Measurements from ENCODE around the gene OLIG2.

OLIG2 gene

DNA sequence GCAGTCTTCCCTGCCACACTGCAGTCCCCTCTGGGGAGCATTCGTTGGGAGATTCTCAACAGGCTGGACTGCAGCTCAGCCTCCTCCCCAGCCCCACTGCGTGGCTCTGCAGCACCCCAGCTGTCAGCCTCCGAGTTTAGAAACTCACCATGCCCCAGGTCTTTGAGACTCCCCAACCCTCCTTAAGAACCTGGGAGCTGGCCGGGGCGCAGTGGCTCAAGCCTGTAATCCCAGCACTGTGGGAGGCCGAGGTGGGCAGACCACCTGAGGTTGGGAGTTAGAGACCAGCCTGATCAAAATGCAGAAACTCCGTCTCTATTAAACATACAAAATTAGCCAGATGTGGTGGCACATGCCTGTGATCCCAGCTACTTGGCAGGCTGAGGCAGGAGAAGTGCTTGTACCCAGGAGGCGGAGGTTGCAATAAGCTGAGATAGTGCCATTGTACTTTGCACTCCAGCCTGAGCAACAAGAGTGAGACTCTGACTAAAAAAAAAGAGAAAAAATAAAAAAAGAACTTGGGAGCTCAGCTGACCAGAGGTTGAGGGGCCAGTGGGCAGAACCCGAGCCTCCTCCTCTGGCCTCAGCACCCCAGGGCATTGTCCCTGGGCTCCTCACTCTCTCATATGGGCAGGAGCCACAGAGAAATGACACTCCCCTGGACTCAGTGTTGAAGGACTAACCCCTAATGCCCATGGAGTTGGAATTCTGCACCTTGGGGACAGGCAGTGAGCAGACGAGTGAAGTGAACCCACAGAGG, 5.6 kb downstream of the OLIG2 start:
- H3K27me3 ChIP-seq (ENCODE audit: control insufficient read depth in 2 of 2, insufficient read depth in 2 of 2, low read length in 2 of 2), result peaks cover 48 to 63% of the 10 kb centered on the region in 2 donors
- no peak overlapping the region for H3K27ac ChIP-seq (ENCODE audit: low read depth in 2 of 2, low read length in 2 of 2)
- H3K4me1 ChIP-seq (ENCODE audit: control insufficient read depth in 2 of 2, insufficient read depth in 2 of 2, low read length in 2 of 2), result peaks cover 0 to 5% of the 10 kb centered on the region in 2 donors
- H3K9me3 ChIP-seq (ENCODE audit: control insufficient read depth in 2 of 2, low read length in 2 of 2), result no peaks in the 10 kb centered on the region
- H3K9ac ChIP-seq (ENCODE audit: low read depth in 1 of 2, low read length in 2 of 2), result no peak overlapping the region
- no peak overlapping the region for H3K4me3 ChIP-seq (ENCODE audit: low read length in 2 of 2)
- H3K36me3 ChIP-seq (ENCODE audit: control insufficient read depth in 2 of 2, insufficient read depth in 2 of 2, low read length in 2 of 2), result no peaks in the 10 kb centered on the region

- Histone ChIP-seq H3K27ac (ENCODE audit: low read depth in 2 of 2, low read length in 2 of 2) (no peak overlapping the region), H3K27me3 (ENCODE audit: control insufficient read depth in 2 of 2, insufficient read depth in 2 of 2, low read length in 2 of 2) (peaks cover 47 to 54% of the 10 kb centered on the region in 2 donors), H3K4me1 (ENCODE audit: control insufficient read depth in 2 of 2, insufficient read depth in 2 of 2, low read length in 2 of 2) (peaks cover 0 to 5% of the 10 kb centered on the region in 2 donors), H3K9me3 (ENCODE audit: control insufficient read depth in 2 of 2, low read length in 2 of 2) (no peaks in the 10 kb centered on the region), H3K4me3 (ENCODE audit: low read length in 2 of 2) (no peak overlapping the region), H3K9ac (ENCODE audit: low read depth in 1 of 2, low read length in 2 of 2) (no peak overlapping the region), H3K36me3 (ENCODE audit: control insufficient read depth in 2 of 2, insufficient read depth in 2 of 2, low read length in 2 of 2) (no peaks in the 10 kb centered on the region)
Observed at GRCh38 chr21:33032434-33033047, 6.8 kb downstream of the OLIG2 start.

DNA sequence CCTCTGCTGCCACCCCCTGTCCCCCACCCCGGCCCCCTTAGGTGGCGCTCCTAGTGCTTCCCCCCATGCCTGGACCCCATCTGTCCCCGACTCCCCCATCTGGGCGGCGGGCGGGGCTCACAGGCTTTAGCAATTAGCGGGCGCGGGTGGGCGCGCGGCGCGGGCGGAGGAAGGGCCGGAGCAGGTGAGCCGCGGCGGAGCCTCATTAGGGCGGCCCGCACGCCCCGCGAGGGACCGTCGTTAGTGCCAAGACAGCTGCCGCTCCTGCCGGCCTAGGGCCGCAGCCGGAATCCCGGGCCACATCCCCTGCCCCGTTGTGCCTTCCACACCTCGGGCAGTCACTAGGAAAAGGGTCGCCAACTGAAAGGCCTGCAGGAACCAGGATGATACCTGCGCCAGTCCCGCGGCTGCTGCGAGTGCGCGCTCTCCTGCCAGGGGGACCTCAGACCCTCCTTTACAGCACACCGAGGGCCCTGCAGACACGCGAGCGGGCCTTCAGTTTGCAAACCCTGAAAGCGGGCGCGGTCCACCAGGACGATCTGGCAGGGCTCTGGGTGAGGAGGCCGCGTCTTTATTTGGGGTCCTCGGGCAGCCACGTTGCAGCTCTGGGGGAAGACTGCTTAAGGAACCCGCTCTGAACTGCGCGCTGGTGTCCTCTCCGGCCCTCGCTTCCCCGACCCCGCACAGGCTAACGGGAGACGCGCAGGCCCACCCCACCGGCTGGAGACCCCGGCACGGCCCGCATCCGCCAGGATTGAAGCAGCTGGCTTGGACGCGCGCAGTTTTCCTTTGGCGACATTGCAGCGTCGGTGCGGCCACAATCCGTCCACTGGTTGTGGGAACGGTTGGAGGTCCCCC, 7.6 kb downstream of the OLIG2 start:
- Histone ChIP-seq H3K27me3 (ENCODE audit: control insufficient read depth in 2 of 2, insufficient read depth in 2 of 2, low read length in 2 of 2) (peaks cover 41 to 52% of the 10 kb centered on the region in 2 donors), H3K36me3 (ENCODE audit: control insufficient read depth in 2 of 2, insufficient read depth in 2 of 2, low read length in 2 of 2) (no peaks in the 10 kb centered on the region)

GRCh38 chr21:33033961-33034413, 8.3 kb downstream of the OLIG2 start:
- Histone ChIP-seq H3K4me3 (ENCODE audit: low read length in 2 of 2) (no peak overlapping the region), H3K27me3 (ENCODE audit: control insufficient read depth in 2 of 2, insufficient read depth in 2 of 2, low read length in 2 of 2) (peaks cover 36 to 46% of the 10 kb centered on the region in 2 donors), H3K9me3 (ENCODE audit: control insufficient read depth in 2 of 2, low read length in 2 of 2) (no peaks in the 10 kb centered on the region), H3K4me1 (ENCODE audit: control insufficient read depth in 2 of 2, insufficient read depth in 2 of 2, low read length in 2 of 2) (peaks cover 0 to under 1% of the 10 kb centered on the region in 2 donors), H3K36me3 (ENCODE audit: control insufficient read depth in 2 of 2, insufficient read depth in 2 of 2, low read length in 2 of 2) (no peaks in the 10 kb centered on the region), H3K9ac (ENCODE audit: low read depth in 1 of 2, low read length in 2 of 2) (no peak overlapping the region), H3K27ac (ENCODE audit: low read depth in 2 of 2, low read length in 2 of 2) (no peak overlapping the region)

More for the DNA sequence above, 7.6 kb downstream of the OLIG2 start:
- Histone ChIP-seq H3K9ac (ENCODE audit: low read depth in 1 of 2, low read length in 2 of 2) (no peak overlapping the region), H3K9me3 (ENCODE audit: control insufficient read depth in 2 of 2, low read length in 2 of 2) (no peaks in the 10 kb centered on the region), H3K27ac (ENCODE audit: low read depth in 2 of 2, low read length in 2 of 2) (no peak overlapping the region), H3K4me3 (ENCODE audit: low read length in 2 of 2) (no peak overlapping the region), H3K4me1 (ENCODE audit: control insufficient read depth in 2 of 2, insufficient read depth in 2 of 2, low read length in 2 of 2) (peaks cover 0 to 5% of the 10 kb centered on the region in 2 donors)

DNA sequence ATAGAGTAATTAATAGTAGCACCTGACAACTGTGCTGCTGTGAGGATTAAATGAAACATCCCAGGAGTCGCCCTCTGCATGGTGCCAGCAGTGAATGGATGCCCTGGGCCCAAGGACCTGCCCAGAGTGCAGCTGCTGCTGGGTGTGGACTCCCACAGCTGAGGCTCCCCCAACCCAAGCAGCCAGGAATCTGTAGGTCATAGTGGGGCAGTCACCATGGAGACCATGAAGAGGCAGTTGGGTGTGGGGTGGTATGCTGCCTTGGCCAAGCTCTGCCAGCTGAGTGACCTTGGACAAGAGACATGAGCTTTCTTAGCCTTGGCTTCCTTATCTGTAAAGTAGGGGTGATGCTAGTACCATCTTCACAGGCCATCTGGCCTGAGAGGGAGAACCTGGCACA, 9.4 kb downstream of the OLIG2 start:
- Histone ChIP-seq H3K4me3 (ENCODE audit: low read length in 2 of 2) (no peak overlapping the region), H3K4me1 (ENCODE audit: control insufficient read depth in 2 of 2, insufficient read depth in 2 of 2, low read length in 2 of 2) (no peaks in the 10 kb centered on the region), H3K27me3 (ENCODE audit: control insufficient read depth in 2 of 2, insufficient read depth in 2 of 2, low read length in 2 of 2) (peaks cover 27 to 34% of the 10 kb centered on the region in 2 donors), H3K27ac (ENCODE audit: low read depth in 2 of 2, low read length in 2 of 2) (no peak overlapping the region), H3K36me3 (ENCODE audit: control insufficient read depth in 2 of 2, insufficient read depth in 2 of 2, low read length in 2 of 2) (no peaks in the 10 kb centered on the region), H3K9me3 (ENCODE audit: control insufficient read depth in 2 of 2, low read length in 2 of 2) (no peaks in the 10 kb centered on the region), H3K9ac (ENCODE audit: low read depth in 1 of 2, low read length in 2 of 2) (no peak overlapping the region)

GRCh38 chr21:33036430-33037162, 10.9 kb downstream of the OLIG2 start:
- Histone ChIP-seq H3K27ac (ENCODE audit: low read depth in 2 of 2, low read length in 2 of 2) (no peak overlapping the region), H3K9ac (ENCODE audit: low read depth in 1 of 2, low read length in 2 of 2) (no peak overlapping the region), H3K36me3 (ENCODE audit: control insufficient read depth in 2 of 2, insufficient read depth in 2 of 2, low read length in 2 of 2) (no peaks in the 10 kb centered on the region), H3K27me3 (ENCODE audit: control insufficient read depth in 2 of 2, insufficient read depth in 2 of 2, low read length in 2 of 2) (peaks cover 17 to 20% of the 10 kb centered on the region in 2 donors), H3K4me1 (ENCODE audit: control insufficient read depth in 2 of 2, insufficient read depth in 2 of 2, low read length in 2 of 2) (no peaks in the 10 kb centered on the region), H3K9me3 (ENCODE audit: control insufficient read depth in 2 of 2, low read length in 2 of 2) (no peaks in the 10 kb centered on the region), H3K4me3 (ENCODE audit: low read length in 2 of 2) (no peak overlapping the region)

- Histone ChIP-seq H3K27ac (ENCODE audit: low read depth in 2 of 2, low read length in 2 of 2) (no peak overlapping the region), H3K9me3 (ENCODE audit: control insufficient read depth in 2 of 2, low read length in 2 of 2) (no peaks in the 10 kb centered on the region), H3K27me3 (ENCODE audit: control insufficient read depth in 2 of 2, insufficient read depth in 2 of 2, low read length in 2 of 2) (peaks cover 10 to 11% of the 10 kb centered on the region in 2 donors)
Observed at GRCh38 chr21:33037501-33037900, 11.8 kb downstream of the OLIG2 start.

GRCh38 chr21:33039536-33039935, 13.8 kb downstream of the OLIG2 start:
- no peaks in the 10 kb centered on the region for H3K36me3 ChIP-seq (ENCODE audit: control insufficient read depth in 2 of 2, insufficient read depth in 2 of 2, low read length in 2 of 2)
- H3K4me3 ChIP-seq (ENCODE audit: low read length in 2 of 2), result no peak overlapping the region
- H3K27ac ChIP-seq (ENCODE audit: low read depth in 2 of 2, low read length in 2 of 2), result no peak overlapping the region
- H3K9ac ChIP-seq (ENCODE audit: low read depth in 1 of 2, low read length in 2 of 2), result no peak overlapping the region
- peaks cover 3 to 5% of the 10 kb centered on the region in 2 donors for H3K27me3 ChIP-seq (ENCODE audit: control insufficient read depth in 2 of 2, insufficient read depth in 2 of 2, low read length in 2 of 2)
- no peaks in the 10 kb centered on the region for H3K9me3 ChIP-seq (ENCODE audit: control insufficient read depth in 2 of 2, low read length in 2 of 2)
- no peaks in the 10 kb centered on the region for H3K4me1 ChIP-seq (ENCODE audit: control insufficient read depth in 2 of 2, insufficient read depth in 2 of 2, low read length in 2 of 2)

More at GRCh38 chr21:33037501-33037900, 11.8 kb downstream of the OLIG2 start:
- Histone ChIP-seq H3K9ac (ENCODE audit: low read depth in 1 of 2, low read length in 2 of 2) (no peak overlapping the region), H3K36me3 (ENCODE audit: control insufficient read depth in 2 of 2, insufficient read depth in 2 of 2, low read length in 2 of 2) (no peaks in the 10 kb centered on the region), H3K4me1 (ENCODE audit: control insufficient read depth in 2 of 2, insufficient read depth in 2 of 2, low read length in 2 of 2) (no peaks in the 10 kb centered on the region), H3K4me3 (ENCODE audit: low read length in 2 of 2) (no peak overlapping the region)

GRCh38 chr21:33040215-33040614, 14.5 kb downstream of the OLIG2 start:
- Histone ChIP-seq H3K4me1 (ENCODE audit: control insufficient read depth in 2 of 2, insufficient read depth in 2 of 2, low read length in 2 of 2) (no peaks in the 10 kb centered on the region), H3K9ac (ENCODE audit: low read depth in 1 of 2, low read length in 2 of 2) (no peak overlapping the region), H3K27me3 (ENCODE audit: control insufficient read depth in 2 of 2, insufficient read depth in 2 of 2, low read length in 2 of 2) (peaks cover 2 to 5% of the 10 kb centered on the region in 2 donors), H3K9me3 (ENCODE audit: control insufficient read depth in 2 of 2, low read length in 2 of 2) (no peaks in the 10 kb centered on the region), H3K36me3 (ENCODE audit: control insufficient read depth in 2 of 2, insufficient read depth in 2 of 2, low read length in 2 of 2) (no peaks in the 10 kb centered on the region), H3K4me3 (ENCODE audit: low read length in 2 of 2) (no peak overlapping the region), H3K27ac (ENCODE audit: low read depth in 2 of 2, low read length in 2 of 2) (no peak overlapping the region)

Data from mucosa of rectum (tissue), 2 donors.